Suprapubic skin (tissue), 4 donors: ENCODE results near the gene GPRC5C.

Experiments
- CTCF ChIP-seq, 2 donors: fragments of 200-600 bp in 1 of 2; fragments of 450-650 bp in 1 of 2; sonication (generic) in 1 of 2; IDR thresholded peaks; one replicate each; pipeline ENCODE4 v1.5.1; 2016 to 2019; ENCODE audit warnings: antibody characterized with exemption in 2 of 2, mild to moderate bottlenecking in 1 of 2, moderate library complexity in 1 of 2
- EP300 ChIP-seq: sonication (generic); formaldehyde crosslinking; IDR thresholded peaks from one replicate; pipeline ENCODE4 v1.6.1; 2017; ENCODE audit warnings: antibody characterized with exemption
- POLR2A ChIP-seq, 2 donors: fragments of 450-650 bp; IDR thresholded peaks; one replicate each; pipeline ENCODE4 v1.6.1; 2017; ENCODE audit warnings: antibody characterized with exemption in 2 of 2, mild to moderate bottlenecking in 2 of 2, moderate library complexity in 2 of 2
- POLR2AphosphoS5 ChIP-seq, 3 donors: sonication (generic); formaldehyde crosslinking; IDR thresholded peaks; one replicate each; pipeline ENCODE4 v1.6.1; 2017; ENCODE audit warnings: antibody characterized with exemption in 3 of 3

GRCh38 chr17:74466111-74466827, 34.4 kb downstream of the GPRC5C start, which contains the start of gene CD300A:
- TF ChIP-seq EP300 (no peak), CTCF (IDR thresholded peaks at IDR 0.05) (no peak), POLR2AphosphoS5 (IDR thresholded peaks at IDR 0.05) (no peak), POLR2A (IDR thresholded peaks at IDR 0.05) (no peak)
